GM12892 (cell line): ENCODE results near the gene EPHB1.

Experiments
- POLR2A ChIP-seq: IDR thresholded peaks from 2 replicates; pipeline ENCODE4 v1.6.1; 2011; ENCODE audit warnings: low read depth, low read length, control low read depth
- POLR2AphosphoS5 ChIP-seq: IDR thresholded peaks from 2 replicates; pipeline ENCODE4 v1.6.1; 2011; ENCODE audit warnings: low read depth, low read length, control low read depth

DNA sequence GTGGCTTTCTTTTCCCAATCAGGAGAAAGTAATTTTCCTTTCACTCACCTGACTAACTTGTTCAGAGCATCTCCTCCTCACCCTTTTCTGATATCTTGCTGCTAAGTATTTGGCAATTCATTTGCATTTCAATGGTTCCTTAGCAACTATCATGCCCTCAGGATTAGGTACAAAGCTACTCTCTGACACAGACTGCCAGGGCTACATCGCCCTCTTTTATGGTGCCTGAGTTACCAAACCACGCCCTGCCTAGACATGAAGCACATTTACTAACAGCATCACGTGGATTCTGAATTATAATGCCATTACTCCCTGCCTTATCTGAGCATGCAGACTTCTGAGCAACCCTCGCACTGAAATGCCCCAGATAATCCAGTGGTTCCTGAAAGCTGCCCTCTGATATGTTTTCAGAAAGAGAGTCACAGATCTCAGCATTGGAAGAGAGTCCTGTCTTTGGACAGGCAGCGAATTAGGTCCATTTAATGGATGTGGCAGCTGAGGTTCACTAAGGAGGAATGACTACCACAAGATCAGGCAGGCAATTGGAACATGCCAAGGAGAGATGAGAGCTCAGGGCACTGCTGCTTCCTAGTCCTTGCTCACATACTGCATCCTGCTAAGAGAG is 14.5 kb downstream of the EPHB1 start:
- TF ChIP-seq POLR2A (no peak), POLR2AphosphoS5 (no peak)
